ENCODE data around the gene HSPA4.

HSPA4 gene

DNA sequence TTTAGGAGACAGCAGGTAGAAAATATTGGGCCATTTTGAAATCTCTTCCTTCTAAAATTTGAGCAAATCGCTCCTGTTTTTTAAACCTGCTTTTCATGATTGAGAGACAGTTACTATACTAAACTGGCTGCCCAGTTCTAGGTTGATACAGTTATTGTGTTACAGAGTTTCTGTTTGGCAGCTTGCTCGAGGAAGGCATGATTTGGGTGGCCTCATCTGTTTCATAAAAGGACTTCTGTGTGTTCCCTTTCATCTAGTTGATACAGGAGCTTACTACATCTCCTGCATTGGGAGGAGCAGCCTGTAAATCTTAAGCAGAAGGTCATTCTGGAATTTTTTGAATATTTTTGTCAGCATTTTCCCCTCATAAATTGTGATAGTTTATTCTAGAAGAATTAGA is 14.2 kb downstream of the HSPA4 start:
- no peak for TF ChIP-seq SIN3A (IDR thresholded peaks at IDR 0.05; ENCODE audit: borderline replicate concordance, insufficient read depth, low read length)
- TF ChIP-seq TAF1 (IDR thresholded peaks at IDR 0.05; ENCODE audit: borderline replicate concordance, insufficient read depth, low read length), result no peak
- no peak for TF ChIP-seq FOXP2 (optimal IDR thresholded peaks at IDR 0.05; ENCODE audit: borderline replicate concordance, extremely low read depth, extremely low read length, insufficient read depth)
- TF ChIP-seq, protein P1, sequence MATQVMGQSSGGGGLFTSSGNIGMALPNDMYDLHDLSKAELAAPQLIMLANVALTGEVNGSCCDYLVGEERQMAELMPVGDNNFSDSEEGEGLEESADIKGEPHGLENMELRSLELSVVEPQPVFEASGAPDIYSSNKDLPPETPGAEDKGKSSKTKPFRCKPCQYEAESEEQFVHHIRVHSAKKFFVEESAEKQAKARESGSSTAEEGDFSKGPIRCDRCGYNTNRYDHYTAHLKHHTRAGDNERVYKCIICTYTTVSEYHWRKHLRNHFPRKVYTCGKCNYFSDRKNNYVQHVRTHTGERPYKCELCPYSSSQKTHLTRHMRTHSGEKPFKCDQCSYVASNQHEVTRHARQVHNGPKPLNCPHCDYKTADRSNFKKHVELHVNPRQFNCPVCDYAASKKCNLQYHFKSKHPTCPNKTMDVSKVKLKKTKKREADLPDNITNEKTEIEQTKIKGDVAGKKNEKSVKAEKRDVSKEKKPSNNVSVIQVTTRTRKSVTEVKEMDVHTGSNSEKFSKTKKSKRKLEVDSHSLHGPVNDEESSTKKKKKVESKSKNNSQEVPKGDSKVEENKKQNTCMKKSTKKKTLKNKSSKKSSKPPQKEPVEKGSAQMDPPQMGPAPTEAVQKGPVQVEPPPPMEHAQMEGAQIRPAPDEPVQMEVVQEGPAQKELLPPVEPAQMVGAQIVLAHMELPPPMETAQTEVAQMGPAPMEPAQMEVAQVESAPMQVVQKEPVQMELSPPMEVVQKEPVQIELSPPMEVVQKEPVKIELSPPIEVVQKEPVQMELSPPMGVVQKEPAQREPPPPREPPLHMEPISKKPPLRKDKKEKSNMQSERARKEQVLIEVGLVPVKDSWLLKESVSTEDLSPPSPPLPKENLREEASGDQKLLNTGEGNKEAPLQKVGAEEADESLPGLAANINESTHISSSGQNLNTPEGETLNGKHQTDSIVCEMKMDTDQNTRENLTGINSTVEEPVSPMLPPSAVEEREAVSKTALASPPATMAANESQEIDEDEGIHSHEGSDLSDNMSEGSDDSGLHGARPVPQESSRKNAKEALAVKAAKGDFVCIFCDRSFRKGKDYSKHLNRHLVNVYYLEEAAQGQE (IDR thresholded peaks at IDR 0.05; ENCODE audit: insufficient read depth in 1 of 2, low read depth in 2 of 2, low read length in 2 of 2), result no peak
- no peak for TF ChIP-seq POLR2AphosphoS5 (IDR thresholded peaks at IDR 0.05; ENCODE audit: low read depth, low read length)

DNA sequence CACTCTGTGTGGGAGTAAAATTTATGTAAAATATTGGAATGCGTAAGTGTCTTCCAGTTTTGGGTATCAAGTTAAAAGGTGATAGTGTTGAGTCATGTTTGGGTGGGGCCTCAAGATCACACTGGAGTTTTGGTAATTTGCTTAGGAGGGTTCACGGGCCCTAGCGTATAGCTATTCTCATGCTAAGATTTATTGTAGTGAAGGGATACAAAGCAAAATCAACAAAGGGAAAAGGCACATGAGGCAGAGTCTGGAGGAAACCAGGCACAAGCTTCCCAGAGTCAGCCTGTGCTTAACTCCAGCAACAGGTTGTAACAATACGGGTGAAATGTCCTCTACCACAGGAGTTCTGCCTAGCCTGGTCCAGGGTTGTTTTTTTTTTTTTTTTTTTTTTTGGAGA is 20.2 kb downstream of the HSPA4 start:
- TF ChIP-seq SIN3A (IDR thresholded peaks at IDR 0.05; ENCODE audit: borderline replicate concordance, insufficient read depth, low read length) (no peak), POLR2AphosphoS5 (IDR thresholded peaks at IDR 0.05; ENCODE audit: low read depth, low read length) (no peak), FOXP2 (optimal IDR thresholded peaks at IDR 0.05; ENCODE audit: borderline replicate concordance, extremely low read depth, extremely low read length, insufficient read depth) (no peak), TAF1 (IDR thresholded peaks at IDR 0.05; ENCODE audit: borderline replicate concordance, insufficient read depth, low read length) (no peak)
- TF ChIP-seq, protein P1 (IDR thresholded peaks at IDR 0.05; ENCODE audit: insufficient read depth in 1 of 2, low read depth in 2 of 2, low read length in 2 of 2), result no peak

DNA sequence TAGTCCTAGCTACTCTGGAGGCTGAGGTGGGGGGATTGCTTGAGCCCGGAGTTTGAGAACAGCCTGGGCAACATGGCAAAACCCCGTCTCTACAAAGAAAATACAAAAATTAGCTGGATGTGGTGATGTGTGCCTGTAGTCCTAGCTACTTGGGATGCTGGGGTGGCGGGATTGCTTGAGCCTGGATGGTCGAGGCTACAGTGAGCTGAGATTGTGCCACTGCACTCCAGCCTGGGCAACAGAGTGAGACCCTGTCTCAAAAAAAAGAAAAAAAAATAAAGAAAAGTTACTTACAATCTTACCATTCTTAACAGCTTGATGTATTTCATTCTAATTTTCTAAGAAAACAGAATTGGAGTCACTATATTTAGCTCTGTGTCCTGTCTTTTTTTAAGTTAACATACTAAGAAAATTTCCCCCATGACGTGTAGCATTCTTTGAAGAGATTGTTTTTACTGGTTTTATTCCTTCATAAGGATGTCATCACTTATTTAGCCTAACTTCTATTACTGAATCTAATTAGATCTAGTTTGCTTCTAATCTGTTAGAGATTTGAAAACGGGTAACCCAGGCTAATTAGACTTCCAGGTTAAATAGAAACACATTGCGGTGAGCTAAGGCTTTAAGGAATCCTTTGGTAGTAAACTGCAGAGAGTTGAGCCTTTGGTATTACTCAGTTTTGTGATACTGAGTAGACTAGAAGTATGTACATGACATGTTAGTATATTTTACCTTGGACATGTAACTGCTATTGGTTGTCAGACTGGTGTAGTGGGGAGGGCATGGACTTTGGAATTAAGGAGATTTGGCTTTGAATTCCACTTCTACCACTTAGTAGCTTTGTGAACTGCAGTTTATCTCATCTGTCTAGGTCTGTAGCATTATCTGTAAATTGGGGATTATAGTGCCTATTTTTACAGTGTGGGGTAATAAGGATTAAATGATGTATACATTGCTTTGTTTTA is 24.0 kb downstream of the HSPA4 start:
- TF ChIP-seq FOXP2 (optimal IDR thresholded peaks at IDR 0.05; ENCODE audit: borderline replicate concordance, extremely low read depth, extremely low read length, insufficient read depth), result no peak
- TF ChIP-seq POLR2AphosphoS5 (IDR thresholded peaks at IDR 0.05; ENCODE audit: low read depth, low read length), result no peak
- TF ChIP-seq, protein P1 (IDR thresholded peaks at IDR 0.05; ENCODE audit: insufficient read depth in 1 of 2, low read depth in 2 of 2, low read length in 2 of 2), result no peak
- TF ChIP-seq SIN3A (IDR thresholded peaks at IDR 0.05; ENCODE audit: borderline replicate concordance, insufficient read depth, low read length), result no peak

DNA sequence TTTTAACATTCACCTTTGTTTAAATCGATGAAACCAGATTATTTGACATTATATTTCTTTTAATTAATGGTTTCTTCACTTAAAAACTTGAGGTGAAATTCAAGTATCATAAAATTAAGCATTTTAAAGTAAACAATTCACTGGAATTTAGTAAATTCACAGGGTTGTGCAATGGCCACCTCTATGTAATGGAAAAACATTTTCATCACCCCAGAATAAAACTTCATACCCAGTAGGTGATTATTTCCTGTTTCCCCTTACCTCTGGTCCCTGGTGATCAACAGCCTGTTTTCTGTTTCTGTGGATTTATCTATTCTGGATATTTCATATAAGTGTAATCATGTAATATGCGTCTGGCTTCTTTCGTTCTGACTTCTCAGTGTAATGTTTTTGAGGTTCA is 27.2 kb downstream of the HSPA4 start:
- TF ChIP-seq, protein P1 (IDR thresholded peaks at IDR 0.05; ENCODE audit: insufficient read depth in 1 of 2, low read depth in 2 of 2, low read length in 2 of 2), result no peak
- no peak for TF ChIP-seq FOXP2 (optimal IDR thresholded peaks at IDR 0.05; ENCODE audit: borderline replicate concordance, extremely low read depth, extremely low read length, insufficient read depth)
- TF ChIP-seq POLR2AphosphoS5 (IDR thresholded peaks at IDR 0.05; ENCODE audit: low read depth, low read length), result no peak
- no peak for TF ChIP-seq SIN3A (IDR thresholded peaks at IDR 0.05; ENCODE audit: borderline replicate concordance, insufficient read depth, low read length)
